HEK293 (cell line): Measurements from ENCODE around the gene S100A1.

Source experiments
- CTCF ChIA-PET: fragments of 350-600 bp; formaldehyde crosslinking; extraction: SDS; loops from one replicate; lab custom pipeline; 2021; ENCODE audit warnings: antibody characterized with exemption; lab: Yijun Ruan, JAX
- POLR2A ChIA-PET: fragments of 300-600 bp; formaldehyde crosslinking; extraction: SDS; loops from one replicate; lab custom pipeline; 2020; ENCODE audit warnings: antibody characterized with exemption, inconsistent platforms; lab: Yijun Ruan, JAX
- H3K27ac ChIP-seq: fragments of 200-500 bp; sonication (Bioruptor generic); 2 replicates; pipeline ENCODE4 v1.5.1; 2014; ENCODE audit warnings: low read depth, low read length, control low read depth, inconsistent platforms; ENCODE audit errors: extremely low read depth
- H3K36me3 ChIP-seq, 2 experiments: fragments of 200-500 bp in 1 of 2; sonication (Bioruptor generic) in 1 of 2; 1 replicate in 1 of 2; 2 replicates in 1 of 2; pipeline ENCODE4 v1.5.1; 2014 to 2017; ENCODE audit warnings: inconsistent platforms in 2 of 2, low read length in 2 of 2; ENCODE audit not compliant: control insufficient read depth in 2 of 2, insufficient read depth in 1 of 2
- H3K4me1 ChIP-seq: fragments of 200-500 bp; sonication (Bioruptor generic); 2 replicates; pipeline ENCODE4 v1.5.1; 2014; ENCODE audit warnings: mild to moderate bottlenecking, low read length, inconsistent platforms; ENCODE audit not compliant: control insufficient read depth, insufficient read depth
- H3K4me3 ChIP-seq: 2 replicates; pipeline ENCODE4 v1.5.1; 2011; ENCODE audit warnings: low read depth, mild to moderate bottlenecking, control low read depth, low read length, moderate library complexity
- H3K9me3 ChIP-seq: fragments of 200-500 bp; sonication (Bioruptor generic); 2 replicates; pipeline ENCODE4 v1.5.1; 2014; ENCODE audit warnings: low read depth, low read length, inconsistent platforms; ENCODE audit not compliant: control insufficient read depth, insufficient read depth
- GLIS1 ChIP-seq: fragments of 450-650 bp; formaldehyde crosslinking; IDR thresholded peaks from 2 replicates; pipeline ENCODE4 v1.5.1; 2016; ENCODE audit warnings: missing biosample characterization, missing genetic modification characterization
- GLIS2 ChIP-seq: fragments of 450-650 bp; formaldehyde crosslinking; IDR thresholded peaks from 2 replicates; pipeline ENCODE4 v1.5.1; 2016; ENCODE audit warnings: missing biosample characterization, missing genetic modification characterization
- HIC1 ChIP-seq: fragments of 450-650 bp; formaldehyde crosslinking; IDR thresholded peaks from 2 replicates; pipeline ENCODE4 v1.5.1; 2016; ENCODE audit warnings: missing biosample characterization, missing genetic modification characterization
- KLF1 ChIP-seq: fragments of 450-650 bp; formaldehyde crosslinking; IDR thresholded peaks from 2 replicates; pipeline ENCODE4 v1.5.1; 2016; ENCODE audit warnings: missing biosample characterization, missing genetic modification characterization
- SCRT1 ChIP-seq: fragments of 450-650 bp; formaldehyde crosslinking; IDR thresholded peaks from 2 replicates; pipeline ENCODE4 v1.5.1; 2016; ENCODE audit warnings: missing biosample characterization, missing genetic modification characterization, borderline replicate concordance
- SP3 ChIP-seq: fragments of 450-650 bp; formaldehyde crosslinking; IDR thresholded peaks from 2 replicates; pipeline ENCODE4 v1.5.1; 2016; ENCODE audit warnings: missing biosample characterization, missing genetic modification characterization
- ZBTB10 ChIP-seq: fragments of 450-650 bp; formaldehyde crosslinking; IDR thresholded peaks from 2 replicates; pipeline ENCODE4 v1.5.1; 2016; ENCODE audit warnings: missing biosample characterization, missing genetic modification characterization
- ZBTB11 ChIP-seq: fragments of 450-650 bp; formaldehyde crosslinking; conservative IDR thresholded peaks from 2 replicates; pipeline ENCODE4 v1.5.1; 2016; ENCODE audit warnings: low read depth, missing biosample characterization, missing genetic modification characterization
- ZBTB6 ChIP-seq: fragments of 450-650 bp; formaldehyde crosslinking; IDR thresholded peaks from 2 replicates; pipeline ENCODE4 v1.5.1; 2017; ENCODE audit warnings: missing biosample characterization, missing genetic modification characterization
- ZBTB8A ChIP-seq: fragments of 450-650 bp; formaldehyde crosslinking; IDR thresholded peaks from 2 replicates; pipeline ENCODE4 v1.5.1; 2016; ENCODE audit warnings: missing biosample characterization, missing genetic modification characterization
- ZNF10 ChIP-seq: fragments of 450-650 bp; formaldehyde crosslinking; IDR thresholded peaks from 2 replicates; pipeline ENCODE4 v1.5.1; 2017; ENCODE audit warnings: missing biosample characterization, missing genetic modification characterization
- ZNF121 ChIP-seq: fragments of 450-650 bp; formaldehyde crosslinking; IDR thresholded peaks from 2 replicates; pipeline ENCODE4 v1.5.1; 2016; ENCODE audit warnings: missing biosample characterization, missing genetic modification characterization
- ZNF133 ChIP-seq: fragments of 450-650 bp; formaldehyde crosslinking; IDR thresholded peaks from 2 replicates; pipeline ENCODE4 v1.5.1; 2016; ENCODE audit warnings: missing biosample characterization, missing genetic modification characterization
- ZNF146 ChIP-seq: fragments of 450-650 bp; formaldehyde crosslinking; IDR thresholded peaks from 2 replicates; pipeline ENCODE4 v1.5.1; 2016; ENCODE audit warnings: missing biosample characterization, missing genetic modification characterization
- ZNF2 ChIP-seq: fragments of 450-650 bp; formaldehyde crosslinking; IDR thresholded peaks from 2 replicates; pipeline ENCODE4 v1.5.1; 2016; ENCODE audit warnings: missing biosample characterization, missing genetic modification characterization
- ZNF335 ChIP-seq: fragments of 450-650 bp; formaldehyde crosslinking; conservative IDR thresholded peaks from 2 replicates; pipeline ENCODE4 v1.5.1; 2016; ENCODE audit warnings: missing biosample characterization, missing genetic modification characterization
- ZNF398 ChIP-seq: fragments of 450-650 bp; formaldehyde crosslinking; IDR thresholded peaks from 2 replicates; pipeline ENCODE4 v1.5.1; 2017; ENCODE audit warnings: missing biosample characterization, missing genetic modification characterization
- ZNF561 ChIP-seq: fragments of 450-650 bp; IDR thresholded peaks from 2 replicates; pipeline ENCODE4 v1.5.1; 2018; ENCODE audit warnings: missing biosample characterization, missing genetic modification characterization, borderline replicate concordance
- ZNF600 ChIP-seq: fragments of 450-650 bp; formaldehyde crosslinking; IDR thresholded peaks from 2 replicates; pipeline ENCODE4 v1.5.1; 2016; ENCODE audit warnings: missing biosample characterization, missing genetic modification characterization
- ZNF785 ChIP-seq: fragments of 450-650 bp; formaldehyde crosslinking; IDR thresholded peaks from 2 replicates; pipeline ENCODE4 v1.5.1; 2016; ENCODE audit warnings: missing biosample characterization, missing genetic modification characterization

Gene S100A1

GRCh38 chr1:153627715-153628626 is at the start of gene S100A1:
S100A1 (plus strand) TSS chr1:153628434; CDS start chr1:153630522, 2,088 bp downstream.
- Histone ChIP-seq H3K27ac (peak within 1 kb of the TSS; percentile 61), H3K9me3 (no peaks in the 10 kb centered on the region), H3K36me3 (peaks cover 0 to 23% of the 10 kb centered on the region in 2 experiments; a peak in 2 of 3 replicates), H3K4me1 (0 out of 2 replicates have a peak, but pooled peaks cover 3% of the 10 kb centered on the region), H3K4me3 (peak within 1 kb of the TSS; percentile 55)
- CTCF ChIA-PET = interaction anchor here (0.5 to 7.4 kb wide), 42 partner anchors 9 to 340 kb away, joined by 3 to 54 read pairs (median 5); partner anchors contain the start of genes CREB3L4, S100A14, S100A16 and S100A2
- 0 out of 2 replicates have a peak, but pooled peaks have one; percentile 31 for TF ChIP-seq ZNF398
- TF ChIP-seq ZNF785 (tag by site-specific recombination) = no peak
- TF ChIP-seq SCRT1 (tag by site-specific recombination) = 0 out of 2 replicates have a peak, but pooled peaks have one; percentile 15
- peak; percentile 13; the same call in 1 of the 2 replicates for TF ChIP-seq SP3 (tag by site-specific recombination)
- TF ChIP-seq ZNF121 = no peak
- no peak for TF ChIP-seq ZNF2 (tag by site-specific recombination)
- TF ChIP-seq ZBTB6 (tag by site-specific recombination) = no peak
- TF ChIP-seq KLF1 (tag by site-specific recombination) = peak; percentile 27; the same call in 1 of the 2 replicates
- TF ChIP-seq ZNF146 (tag by site-specific recombination) = no peak
- 0 out of 2 replicates have a peak, but pooled peaks have one; percentile 45 for TF ChIP-seq ZNF335
- peak; percentile 53; the same call in 1 of the 2 replicates for TF ChIP-seq GLIS1 (tag by site-specific recombination)
- 0 out of 2 replicates have a peak, but pooled peaks have one; percentile 5 for TF ChIP-seq ZBTB8A (tag by site-specific recombination)
- TF ChIP-seq ZNF561 = peak; percentile 9; the same call in 1 of the 2 replicates
- 0 out of 2 replicates have a peak, but pooled peaks have one; percentile 6 for TF ChIP-seq HIC1 (tag by site-specific recombination)
- TF ChIP-seq ZNF133 (tag by site-specific recombination) = no peak
- no peak for TF ChIP-seq ZBTB11 (tag by site-specific recombination)
- 0 out of 2 replicates have a peak, but pooled peaks have one; percentile 40 for TF ChIP-seq ZBTB10 (tag by site-specific recombination)
- peak; percentile 79 for TF ChIP-seq ZNF600 (tag by site-specific recombination)
- peak; percentile 67 for TF ChIP-seq GLIS2 (tag by site-specific recombination)
- TF ChIP-seq ZNF10 (tag by site-specific recombination) = peak; percentile 59; the same call in 1 of the 2 replicates
- POLR2A ChIA-PET = interaction anchor here (0.6 to 2.9 kb wide), 28 partner anchors 9 to 1455 kb away, joined by 3 to 24 read pairs (median 8); partner anchors contain the start of genes JTB, RPS27, S100A14 and S100A16
